ENCODE results near the gene SLC30A4. TPM values are rescaled to one million over a fixed set of nuclear protein-coding genes. Genes with fewer than 3 reads are reported as not detected.

The SLC30A4 gene
- total RNA-seq, 1 donor from 2014 or later, result 15.4 TPM

Other genes with a start within 250 kb of the SLC30A4 start
- gene GATM, start 144.2 kb downstream of the SLC30A4 start, total RNA-seq, result 7.0 to 9.2 TPM (median 7.3 TPM) in 3 replicates
- gene BLOC1S6, start 64.6 kb upstream of the SLC30A4 start, total RNA-seq, result 41.7 to 44.3 TPM (median 43.6 TPM) in 3 replicates
- 0.86 to 0.94 TPM in 2 of 3 replicates, not detected in the other for gene SQOR, start 112.3 kb upstream of the SLC30A4 start, total RNA-seq

All from mesothelial cell of epicardium (in vitro differentiated cells).